T-cell (primary cell): ENCODE results near the gene CTCFL. TPM values are rescaled to one million over a fixed set of nuclear protein-coding genes. Genes with fewer than 3 reads are reported as not detected.
A peak's percentile ranks its signal among the peaks of the same experiment; 100 is the strongest.
"Not testable (repeated sequence)": the region's sequence is repeated elsewhere in the genome, so short reads cannot be mapped to it uniquely, and the experiment has no call there.

Experiments used
- ATAC-seq, 4 experiments: fragments of 200-7000 bp in 3 of 4; fragments of 150-1000 bp in 1 of 4; cut with Tn5 transposase; replicated peaks in 1 of 4; 1 replicate in 3 of 4; 2 replicates in 1 of 4; pipeline ENCODE4 v1.10.0; 2021; ENCODE audit warnings: moderate library complexity in 3 of 4, mild to moderate bottlenecking in 2 of 4, moderate number of reproducible peaks in 1 of 4
- CTCF ChIA-PET, 2 donors: fragments of 300-600 bp; sonication (Branson Sonifier 250); formaldehyde crosslinking; loops; one replicate each; lab custom pipeline; 2022; ENCODE audit warnings: antibody characterized with exemption in 2 of 2; lab: Charles Lee
- POLR2A ChIA-PET, 2 donors: fragments of 300-600 bp; sonication (Branson Sonifier 250); formaldehyde crosslinking; loops; one replicate each; lab custom pipeline; 2022; ENCODE audit warnings: antibody characterized with exemption in 2 of 2; lab: Charles Lee
- DNase-seq, 35 experiments: peaks; one replicate each; pipeline versions ENCODE4 v3.0.0 to v3.0.0-alpha.2; 2013 to 2023
- H3K27ac ChIP-seq: one replicate; pipeline ENCODE4 v1.5.1; 2013; ENCODE audit warnings: low read length
- H3K27me3 ChIP-seq, 2 experiments: replicated peaks in 1 of 2; 1 replicate in 1 of 2; 2 replicates in 1 of 2; pipeline versions ENCODE4 v1.6.1 to v1.7.0; 2013; ENCODE audit warnings: low read length in 1 of 2, mixed read lengths in 1 of 2; ENCODE audit not compliant: control insufficient read depth in 2 of 2, insufficient read depth in 2 of 2; ENCODE audit errors: extremely low read depth in 1 of 2
- H3K36me3 ChIP-seq, 2 donors: 1 replicate in 1 of 2; 2 replicates in 1 of 2; pipeline versions ENCODE4 v1.6.1 to v1.7.0; 2013; ENCODE audit warnings: low read length in 1 of 2; ENCODE audit not compliant: control insufficient read depth in 2 of 2, insufficient read depth in 1 of 2; ENCODE audit errors: extremely low read depth in 1 of 2
- H3K4me1 ChIP-seq, 2 experiments: 1 replicate in 1 of 2; 2 replicates in 1 of 2; pipeline versions ENCODE4 v1.6.1 to v1.7.0; 2013; ENCODE audit warnings: low read length in 2 of 2, mixed read lengths in 1 of 2; ENCODE audit not compliant: insufficient read depth in 2 of 2, control insufficient read depth in 1 of 2; ENCODE audit errors: extremely low read depth in 1 of 2
- H3K4me3 ChIP-seq, 2 donors: 1 replicate in 1 of 2; 2 replicates in 1 of 2; pipeline versions ENCODE4 v1.5.1 to v1.7.0; 2013; ENCODE audit warnings: mild to moderate bottlenecking in 2 of 2, low read length in 1 of 2, moderate library complexity in 1 of 2; ENCODE audit not compliant: control insufficient read depth in 1 of 2; ENCODE audit errors: extremely low read depth in 1 of 2
- H3K9me3 ChIP-seq: 2 replicates; pipeline ENCODE4 v1.7.0; 2013
- H3K27ac Mint-ChIP-seq, 2 donors: one replicate each; pipeline ENCODE4 v1.8.0; 2020 to 2021; ENCODE audit warnings: mild to moderate bottlenecking in 2 of 2, mixed read lengths in 2 of 2
- H3K27me3 Mint-ChIP-seq, 2 donors: one replicate each; pipeline ENCODE4 v1.8.0; 2021 to 2022; ENCODE audit warnings: mixed read lengths in 2 of 2
- H3K36me3 Mint-ChIP-seq: one replicate; pipeline ENCODE4 v1.8.0; 2021; ENCODE audit warnings: mixed read lengths
- H3K4me1 Mint-ChIP-seq, 3 donors: one replicate each; pipeline ENCODE4 v1.8.0; 2020 to 2022; ENCODE audit warnings: mixed read lengths in 3 of 3, mild to moderate bottlenecking in 1 of 3
- H3K4me3 Mint-ChIP-seq, 3 donors: one replicate each; pipeline ENCODE4 v1.8.0; 2020 to 2022; ENCODE audit warnings: mild to moderate bottlenecking in 3 of 3, mixed read lengths in 3 of 3, moderate library complexity in 3 of 3
- H3K9me3 Mint-ChIP-seq, 3 donors: one replicate each; pipeline ENCODE4 v1.8.0; 2020 to 2022; ENCODE audit warnings: mixed read lengths in 3 of 3
- WGBS: methylation state at CpG from one replicate; pipeline ENCODE4 v1.1.5; 2013; ENCODE audit warnings: missing lambda C conversion rate; ENCODE audit not compliant: insufficient coverage; 5-methylcytosine and 5-hydroxymethylcytosine counted together
- total RNA-seq, 35 experiments: library from RNA in 6 of 35; stranded (reverse) in 6 of 35; fragments of 120-200 nt in 1 of 35; gene quantifications; one replicate each; pipeline versions ENCODE4 v1.2.1 to v1.2.4 and lab custom pipeline; 2013 to 2026

CTCFL gene
- total RNA-seq, 5 donors from 2014 or later (not counting 1 experiment from before 2014, with no cell fraction given): 0.15 to 0.25 TPM; not detected in 3

DNA sequence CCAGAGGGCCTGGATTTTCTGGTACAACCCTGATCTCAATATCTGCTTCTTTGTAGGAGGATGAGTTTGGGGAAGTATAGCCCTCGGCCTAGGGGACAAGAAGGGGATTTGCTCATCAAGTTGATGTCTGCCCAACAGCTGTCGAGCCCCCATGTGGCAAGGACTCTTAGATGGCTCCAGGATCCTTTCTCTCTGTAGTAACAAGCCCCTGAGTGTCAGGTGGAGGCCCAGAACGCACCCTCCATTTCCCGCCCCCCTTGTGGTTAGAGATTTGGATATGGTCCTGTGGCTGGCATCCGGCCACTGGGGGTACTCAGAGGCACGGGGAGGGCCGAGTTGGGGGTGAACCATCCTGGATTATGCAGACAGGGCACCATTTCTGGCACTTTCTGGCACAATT is 50.1 kb downstream of the CTCFL start:
- no peaks in the 10 kb centered on the region for H3K36me3 ChIP-seq
- Mint-ChIP-seq H3K27me3 (peaks cover 0 to 4% of the 10 kb centered on the region in 2 donors), H3K4me1 (peaks cover 17 to 35% (median 25%) of the 10 kb centered on the region in 3 donors), H3K36me3 (no peaks in the 10 kb centered on the region), H3K27ac (no peak overlapping the region), H3K4me3 (no peak overlapping the region), H3K9me3 (no peaks in the 10 kb centered on the region)
- DNase-seq (no peak), ATAC-seq (no peak)
- ChIA-PET POLR2A (no interaction called here), CTCF (no interaction called here)
- WGBS: 61% methylated on average over 6 of the region's 7 CpGs
- no peak overlapping the region for H3K27ac ChIP-seq
- peaks cover 0 to 17% of the 10 kb centered on the region in 2 experiments for H3K27me3 ChIP-seq
- H3K4me1 ChIP-seq: peaks cover 11 to 37% of the 10 kb centered on the region in 2 experiments
- no peak overlapping the region for H3K4me3 ChIP-seq
- no peaks in the 10 kb centered on the region for H3K9me3 ChIP-seq

- peaks cover 17 to 35% (median 25%) of the 10 kb centered on the region in 3 donors for H3K4me1 Mint-ChIP-seq
- ChIA-PET CTCF (no interaction called here), POLR2A (no interaction called here)
- peak overlapping the region in 1 of 2 donors; percentile 0 for H3K27ac Mint-ChIP-seq
- Histone ChIP-seq H3K4me1 (peaks cover 11 to 37% of the 10 kb centered on the region in 2 experiments), H3K27me3 (peaks cover 0 to 20% of the 10 kb centered on the region in 2 experiments), H3K36me3 (no peaks in the 10 kb centered on the region), H3K4me3 (no peak overlapping the region), H3K27ac (no peak overlapping the region), H3K9me3 (no peaks in the 10 kb centered on the region)
- 90% methylated on average over 2 of the region's 2 CpGs for WGBS
- peaks cover 0 to 3% of the 10 kb centered on the region in 2 donors for H3K27me3 Mint-ChIP-seq
- H3K36me3 Mint-ChIP-seq: no peaks in the 10 kb centered on the region
- H3K4me3 Mint-ChIP-seq: no peak overlapping the region
- no peaks in the 10 kb centered on the region for H3K9me3 Mint-ChIP-seq
- ATAC-seq: no peak
- no peak for DNase-seq
These were observed 50.7 kb downstream of the CTCFL start for GRCh38 chr20:57474205-57474604.

- no peak overlapping the region for H3K27ac ChIP-seq
- ATAC-seq (peak; percentile 52 to 70 (median 66)), DNase-seq (peak in 21 of 35 experiments; percentile 4 to 49 (median 18))
- H3K27ac Mint-ChIP-seq: peak overlapping the region; percentile 52 to 79
- peaks cover 17 to 35% (median 25%) of the 10 kb centered on the region in 3 donors for H3K4me1 Mint-ChIP-seq
- H3K4me3 ChIP-seq: no peak overlapping the region
- H3K4me1 ChIP-seq: peaks cover 11 to 37% of the 10 kb centered on the region in 2 experiments
- H3K36me3 ChIP-seq: no peaks in the 10 kb centered on the region
- 33% methylated on average over 10 of the region's 16 CpGs for WGBS
- H3K27me3 Mint-ChIP-seq: no peaks in the 10 kb centered on the region
- CTCF ChIA-PET: interaction anchor here in 1 of 2 donors (0.6 to 1.6 kb wide), 3 partner anchors 19 to 75 kb away, joined by 3 read pairs; no protein-coding TSS in a partner anchor
- peak overlapping the region in 1 of 3 donors; percentile 11 for H3K4me3 Mint-ChIP-seq
- POLR2A ChIA-PET: no interaction called here
- H3K9me3 Mint-ChIP-seq: no peaks in the 10 kb centered on the region
- H3K36me3 Mint-ChIP-seq: no peaks in the 10 kb centered on the region
- no peaks in the 10 kb centered on the region for H3K9me3 ChIP-seq
- H3K27me3 ChIP-seq: peaks cover 0 to 22% of the 10 kb centered on the region in 2 experiments
These were observed 51.5 kb downstream of the CTCFL start for GRCh38 chr20:57473246-57474048.

GRCh38 chr20:57472474-57472873 is 52.5 kb downstream of the CTCFL start:
- H3K4me1 Mint-ChIP-seq: peaks cover 17 to 33% (median 25%) of the 10 kb centered on the region in 3 donors
- whole genome bisulfite sequencing: 100% methylated on average over 2 of the region's 5 CpGs
- H3K27ac ChIP-seq, H3K36me3 ChIP-seq, H3K4me3 Mint-ChIP-seq, H3K27me3 Mint-ChIP-seq, POLR2A ChIA-PET, H3K9me3 Mint-ChIP-seq, ATAC-seq, H3K36me3 Mint-ChIP-seq, H3K4me3 ChIP-seq, H3K27ac Mint-ChIP-seq, H3K9me3 ChIP-seq, DNase-seq: not testable (repeated sequence)
- H3K27me3 ChIP-seq: peaks cover 0 to 26% of the 10 kb centered on the region in 2 experiments
- H3K4me1 ChIP-seq: peaks cover 11 to 37% of the 10 kb centered on the region in 2 experiments
- CTCF ChIA-PET: interaction anchor here in 1 of 2 donors (0.6 to 1.6 kb wide), 3 partner anchors 17 to 74 kb away, joined by 3 to 5 read pairs (median 3); no protein-coding TSS in a partner anchor

DNA sequence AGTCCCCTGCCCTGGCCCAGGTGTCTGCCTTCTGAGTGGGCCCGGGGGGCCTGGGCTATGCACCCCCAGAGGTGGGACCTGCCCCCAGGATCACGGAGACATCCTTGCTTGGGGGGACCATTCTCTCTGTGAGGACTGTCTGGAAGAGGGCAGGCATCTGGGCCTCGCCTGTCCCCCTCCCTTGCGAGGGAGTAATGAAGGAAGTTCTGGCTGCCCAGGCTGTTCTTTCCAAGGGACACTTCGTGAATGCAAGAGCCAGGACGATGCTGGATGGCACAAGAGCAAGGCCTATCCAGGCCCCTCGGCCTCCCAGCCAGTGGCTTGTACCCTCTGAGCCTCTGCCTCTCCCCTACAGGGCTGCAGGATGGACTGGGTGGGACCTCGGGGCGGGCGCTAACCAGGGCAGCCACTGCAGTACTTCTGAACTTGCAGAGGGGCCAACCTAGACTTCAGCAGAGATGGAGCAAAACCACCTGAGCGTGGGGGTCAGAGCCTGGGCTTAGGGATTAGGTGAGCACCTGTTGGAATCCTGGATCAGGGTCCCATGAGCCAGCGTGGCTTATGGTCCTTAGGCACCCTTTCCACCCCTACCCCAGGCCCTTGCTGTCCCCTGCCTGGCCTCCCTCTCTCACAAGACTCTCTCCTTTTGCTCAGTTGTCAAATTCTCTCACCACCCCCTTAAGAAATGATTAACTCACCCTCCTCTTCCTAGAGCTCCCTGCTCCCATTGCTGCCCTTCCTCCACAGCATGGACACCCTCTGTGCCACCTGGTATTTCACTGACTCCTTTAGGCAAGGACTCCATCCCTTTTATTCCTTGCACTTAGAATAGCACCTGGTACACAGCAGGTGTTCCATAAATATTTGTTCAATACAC is 53.2 kb downstream of the CTCFL start:
- H3K36me3 ChIP-seq: no peaks in the 10 kb centered on the region
- H3K4me1 Mint-ChIP-seq: peaks cover 17 to 30% (median 25%) of the 10 kb centered on the region in 3 donors
- WGBS: 76% methylated on average over 9 of the region's 12 CpGs
- H3K27me3 ChIP-seq: peaks cover 0 to 22% of the 10 kb centered on the region in 2 experiments
- H3K9me3 ChIP-seq: no peaks in the 10 kb centered on the region
- H3K27ac ChIP-seq: no peak overlapping the region
- DNase-seq: no peak
- H3K4me3 ChIP-seq: no peak overlapping the region
- H3K27ac Mint-ChIP-seq: peak overlapping the region in 1 of 2 donors; percentile 30
- no peaks in the 10 kb centered on the region for H3K27me3 Mint-ChIP-seq
- ChIA-PET CTCF (interaction anchor here in 1 of 2 donors (0.6 to 1.6 kb wide), 2 partner anchors 18 to 21 kb away, joined by 3 to 5 read pairs; no protein-coding TSS in a partner anchor), POLR2A (interaction anchor here in 1 of 2 donors (0.6 kb wide), 1 partner anchor 51 kb away, joined by 4 read pairs; no protein-coding TSS in a partner anchor)
- no peaks in the 10 kb centered on the region for H3K9me3 Mint-ChIP-seq
- no peak for ATAC-seq
- no peaks in the 10 kb centered on the region for H3K36me3 Mint-ChIP-seq
- peaks cover 9 to 36% of the 10 kb centered on the region in 2 experiments for H3K4me1 ChIP-seq
- H3K4me3 Mint-ChIP-seq: no peak overlapping the region
